COR-L47 (cell line): ENCODE results near the gene CAP2.
"Not testable (repeated sequence)": the region's sequence is repeated elsewhere in the genome, so short reads cannot be mapped to it uniquely, and the experiment has no call there.

Source experiments
- DNase-seq: peaks from one replicate; lab custom pipeline; 2025; lab: John Stamatoyannopoulos, UW

Gene CAP2

GRCh38 chr6:17439243-17439993, 46.0 kb downstream of the CAP2 start:
- no peak for DNase-seq

- not testable (repeated sequence) for DNase-seq
These were observed 47.4 kb downstream of the CAP2 start for GRCh38 chr6:17440811-17441210.

GRCh38 chr6:17442196-17442595, 48.8 kb downstream of the CAP2 start:
- DNase-seq = no peak

DNA sequence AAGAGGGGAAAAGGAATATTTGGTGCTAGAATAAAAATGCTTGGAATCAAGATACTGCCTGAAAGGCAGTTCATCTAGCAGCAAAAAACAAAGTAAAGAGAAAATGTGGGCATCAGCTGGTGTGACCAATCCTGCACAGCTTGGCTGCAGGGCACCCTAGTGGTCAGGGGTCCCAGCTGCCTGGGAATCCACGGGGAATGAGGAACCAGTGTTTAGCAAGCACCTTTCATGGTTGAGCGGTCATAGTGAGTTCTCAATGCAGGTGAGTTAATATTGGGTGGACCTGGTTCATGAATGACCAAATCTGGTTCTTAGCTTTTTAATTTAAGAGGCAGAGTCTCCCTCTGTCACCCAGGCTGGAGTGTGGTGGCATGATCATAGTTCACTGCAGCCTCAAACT, 53.3 kb downstream of the CAP2 start:
- no peak for DNase-seq

DNA sequence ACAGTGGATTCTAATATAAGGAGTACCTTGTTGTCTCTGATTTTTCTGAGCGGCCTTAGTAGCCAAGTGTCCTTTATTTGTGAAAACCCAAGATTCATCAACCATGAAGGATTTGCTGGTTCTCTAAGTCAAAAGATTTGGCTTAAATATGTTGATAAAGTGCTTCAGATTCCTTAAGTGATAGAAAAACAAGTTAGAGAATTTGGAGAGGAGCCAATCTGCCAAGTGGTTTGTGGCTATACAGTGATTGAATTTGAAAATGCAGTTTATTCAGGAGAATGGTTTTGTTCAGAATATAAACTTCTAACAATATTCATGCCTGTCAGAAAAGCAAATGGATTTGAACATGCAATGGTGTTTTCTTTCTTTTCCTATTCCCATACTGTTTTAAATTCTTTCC, 54.8 kb downstream of the CAP2 start:
- no peak for DNase-seq

GRCh38 chr6:17450397-17450796, 57.0 kb downstream of the CAP2 start:
- DNase-seq = no peak

DNA sequence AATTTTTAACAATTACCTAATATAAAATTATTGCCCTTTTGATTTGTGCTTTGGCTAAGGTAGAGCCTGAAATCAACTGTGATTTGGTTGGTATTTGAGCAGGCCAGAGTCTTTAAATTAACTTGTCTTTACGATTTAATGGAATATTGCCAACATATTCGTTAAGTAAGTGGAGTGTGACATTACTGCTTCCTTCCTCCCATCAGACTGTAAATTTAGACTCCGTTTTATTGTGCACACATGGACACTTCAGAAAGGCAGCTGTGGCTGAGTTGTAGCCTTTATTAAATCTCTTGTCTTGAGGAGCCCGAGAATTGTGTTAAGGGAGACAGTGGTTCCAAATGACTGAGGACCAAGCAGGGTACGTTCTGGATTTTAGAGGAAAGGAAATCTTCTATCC, 57.4 kb downstream of the CAP2 start:
- DNase-seq = no peak

- DNase-seq = no peak
These were observed 58.7 kb downstream of the CAP2 start for GRCh38 chr6:17452096-17452495.

DNA sequence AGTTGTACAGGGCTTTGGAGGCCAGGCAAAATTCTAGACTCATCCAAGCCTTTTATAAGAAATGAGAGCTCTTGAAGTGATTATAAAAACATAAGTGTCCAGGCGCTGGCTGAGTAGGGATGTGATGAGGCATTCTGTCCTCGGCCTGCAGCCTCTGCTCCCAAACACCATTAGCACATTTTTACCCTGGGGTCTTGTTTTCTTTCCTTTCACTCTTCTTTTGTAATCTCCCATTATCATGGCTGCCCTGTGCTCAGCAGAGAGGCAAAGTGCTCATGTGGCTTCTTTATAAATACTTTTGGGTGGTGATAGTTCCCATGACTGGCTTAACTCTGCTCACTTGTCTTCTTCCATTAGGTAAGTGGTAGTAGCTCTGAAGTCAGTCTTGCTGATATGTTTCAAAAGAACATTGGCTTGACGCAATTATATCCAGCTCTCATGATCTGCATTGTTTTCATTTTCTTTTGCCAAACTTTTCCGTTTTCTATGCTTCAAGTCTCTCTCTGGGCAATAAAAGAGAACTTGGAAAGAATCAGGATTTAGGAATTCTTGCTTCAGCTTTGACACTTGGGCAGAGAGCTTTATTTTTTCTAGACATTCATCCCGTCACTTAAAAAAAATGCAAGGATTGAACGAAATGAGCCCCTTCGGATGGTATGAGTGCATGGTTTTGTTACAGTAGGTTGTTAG, 61.1 kb downstream of the CAP2 start:
- no peak for DNase-seq

GRCh38 chr6:17455919-17456318, 62.5 kb downstream of the CAP2 start:
- no peak for DNase-seq

DNA sequence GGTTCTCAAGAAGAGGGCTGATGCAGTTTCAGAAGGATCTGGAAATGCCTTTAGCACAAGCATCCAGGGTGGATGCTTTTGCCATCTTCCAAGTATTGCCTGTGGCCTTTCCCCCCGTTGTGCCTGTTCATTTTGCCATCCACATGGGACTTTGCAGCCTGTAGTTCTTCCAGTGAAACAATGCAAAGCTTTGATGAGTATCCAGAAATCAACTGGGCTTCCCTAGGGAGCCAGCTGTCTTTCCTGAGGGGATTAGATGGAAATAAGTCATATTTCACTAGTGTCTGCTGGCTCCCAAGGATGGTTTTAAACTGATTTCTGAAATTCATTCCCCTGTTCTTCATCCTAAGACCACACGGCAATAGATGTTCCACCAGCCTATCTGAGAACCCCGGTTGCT, 63.3 kb downstream of the CAP2 start:
- DNase-seq = no peak

DNA sequence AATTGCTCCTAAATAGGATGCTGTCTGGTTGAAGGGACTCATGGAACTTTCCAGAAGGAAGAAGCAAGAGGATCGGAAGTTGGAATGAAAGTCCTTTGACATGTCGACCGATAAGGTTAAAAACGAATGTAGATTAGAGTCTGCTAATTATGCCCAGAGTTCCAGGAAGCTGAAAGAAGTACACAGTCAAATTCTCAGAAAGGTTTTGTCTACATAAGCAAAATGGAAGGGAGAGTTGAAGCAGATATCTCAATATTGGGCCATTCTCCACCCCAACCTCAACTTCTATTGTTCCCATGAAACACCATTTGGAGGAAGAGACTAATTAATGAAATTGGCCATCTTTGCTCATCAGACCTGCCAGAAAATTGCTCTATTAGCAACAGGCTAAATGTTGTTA, 64.0 kb downstream of the CAP2 start:
- no peak for DNase-seq

DNA sequence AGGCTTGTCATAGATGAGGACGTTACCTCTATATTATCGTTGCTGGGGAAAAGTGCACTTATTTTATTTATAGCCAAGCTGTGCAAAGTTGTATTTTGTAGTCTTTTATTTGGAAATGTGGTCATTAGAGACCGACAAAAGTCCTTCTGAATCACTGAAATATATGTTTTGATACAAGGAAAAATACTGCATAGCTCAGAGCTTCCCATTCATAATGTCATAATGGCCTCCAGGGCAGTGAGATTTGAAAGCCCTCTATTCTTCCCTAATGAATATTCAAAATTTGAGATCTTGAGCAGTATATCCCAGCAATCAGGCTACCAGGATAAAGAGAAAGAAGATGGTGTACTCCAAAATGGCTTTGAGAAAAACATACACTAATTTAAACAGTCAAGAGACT, 64.6 kb downstream of the CAP2 start:
- DNase-seq = no peak

DNA sequence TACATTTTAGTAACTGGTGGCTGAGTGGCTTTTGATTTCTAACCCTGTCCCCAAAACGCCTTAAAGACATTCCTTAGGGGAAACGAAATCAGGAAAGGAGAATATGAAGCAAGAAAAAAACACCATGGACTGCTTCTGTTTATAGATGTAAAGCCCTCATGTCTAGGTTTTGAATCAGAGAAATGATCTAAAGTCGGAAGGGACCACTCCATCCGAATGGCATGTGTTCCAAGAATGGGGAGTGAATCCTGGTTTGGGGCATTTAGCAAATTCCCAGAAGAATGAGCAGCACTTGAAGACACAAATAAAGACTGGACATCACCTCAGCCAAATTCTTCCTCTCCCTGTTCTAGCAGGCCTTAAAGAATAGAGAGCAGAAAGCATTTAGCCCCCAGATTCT, 65.6 kb downstream of the CAP2 start:
- no peak for DNase-seq

- no peak for DNase-seq
These were observed 67.5 kb downstream of the CAP2 start for GRCh38 chr6:17460862-17461261.

DNA sequence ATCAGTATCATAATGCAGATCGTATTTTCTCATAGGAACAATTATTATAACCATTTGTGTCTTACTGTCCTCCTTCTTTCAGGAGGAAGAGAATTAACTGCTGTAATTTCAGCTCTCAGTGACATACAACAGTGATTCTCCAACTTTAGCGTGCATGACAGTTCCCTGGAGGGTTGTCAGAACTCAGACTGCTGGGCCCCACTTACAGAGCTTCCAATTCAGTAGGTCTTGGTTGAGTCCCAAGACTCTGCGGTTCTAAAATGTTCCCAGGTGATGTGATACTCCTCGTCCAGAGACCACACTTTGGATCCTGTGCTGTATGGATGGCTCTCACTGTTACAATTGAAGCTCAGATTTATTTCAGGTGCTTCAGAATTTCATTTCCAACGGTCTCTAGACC, 72.8 kb downstream of the CAP2 start:
- no peak for DNase-seq

DNA sequence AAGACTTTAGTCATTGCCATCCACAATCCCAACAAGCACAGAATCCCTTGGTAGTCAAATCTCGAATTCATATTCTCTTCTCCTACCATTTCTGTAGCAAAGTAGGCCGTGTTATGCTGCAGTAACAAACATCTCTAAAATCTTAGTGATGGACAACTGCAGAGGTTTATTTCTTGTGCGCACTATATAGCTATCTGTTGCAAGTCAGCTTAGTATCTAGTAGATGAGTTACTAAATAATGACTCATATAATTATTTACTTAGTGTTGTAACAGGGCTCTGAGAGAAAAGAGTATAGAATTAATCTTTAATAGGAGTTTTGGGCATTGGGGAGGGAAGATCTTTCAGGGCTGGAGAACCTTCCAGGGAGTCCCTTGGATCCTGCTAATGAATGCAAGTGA, 73.3 kb downstream of the CAP2 start:
- no peak for DNase-seq

DNA sequence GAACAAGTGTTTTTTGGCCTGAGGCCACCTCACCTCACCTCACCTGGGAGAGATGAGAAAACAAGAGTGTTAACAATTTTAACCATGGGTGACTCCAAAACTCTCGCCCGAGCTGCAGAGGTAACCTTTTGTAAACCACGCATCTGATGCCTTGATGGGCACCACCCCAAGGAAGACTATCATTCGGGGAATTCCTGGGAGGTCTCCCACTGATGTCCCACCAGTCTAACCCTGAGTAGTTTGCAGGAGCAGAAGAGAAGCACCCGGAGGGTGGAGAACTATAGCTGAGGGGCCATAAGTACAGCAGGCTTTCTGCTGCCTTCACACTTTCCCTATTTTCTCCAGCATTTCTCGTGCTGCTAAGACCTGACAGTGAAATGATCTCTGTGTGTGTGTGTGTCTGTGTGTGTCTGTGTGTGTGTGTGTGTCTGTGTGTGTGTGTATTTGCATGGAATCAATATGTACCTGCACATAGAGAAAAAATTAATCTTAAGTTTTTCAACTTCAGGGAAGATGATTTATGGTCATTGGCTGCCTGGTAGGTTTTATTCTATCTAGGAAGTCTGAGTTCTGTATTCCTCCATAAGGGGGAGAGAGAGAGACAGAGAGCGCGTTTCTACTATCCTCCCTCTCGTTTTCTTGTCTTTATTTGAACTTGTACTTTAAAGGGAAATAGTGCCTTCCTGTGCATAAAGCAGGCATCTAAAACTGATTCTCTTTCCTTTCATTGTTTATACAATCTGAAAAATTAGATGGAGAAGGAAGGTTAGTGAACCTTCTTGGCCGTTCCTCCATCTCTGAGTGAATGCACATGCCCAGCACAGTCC, 75.8 kb downstream of the CAP2 start:
- no peak for DNase-seq

- no peak for DNase-seq
These were observed 77.0 kb downstream of the CAP2 start for GRCh38 chr6:17470202-17470937.

GRCh38 chr6:17470938-17471327, 77.5 kb downstream of the CAP2 start:
- no peak for DNase-seq

GRCh38 chr6:17472653-17473183, 79.3 kb downstream of the CAP2 start:
- no peak for DNase-seq

GRCh38 chr6:17473554-17473953, 80.2 kb downstream of the CAP2 start:
- no peak for DNase-seq
